C1 segment of cervical spinal cord (tissue), 14 donors: Measurements from ENCODE around the gene ASZ1.
"Not testable (repeated sequence)": the region's sequence is repeated elsewhere in the genome, so short reads cannot be mapped to it uniquely, and the experiment has no call there.

Experiments used
- DNase-seq, 14 donors: peaks; one replicate each; lab custom pipeline; 2025; lab: John Stamatoyannopoulos, UW

The ASZ1 gene, protein sequence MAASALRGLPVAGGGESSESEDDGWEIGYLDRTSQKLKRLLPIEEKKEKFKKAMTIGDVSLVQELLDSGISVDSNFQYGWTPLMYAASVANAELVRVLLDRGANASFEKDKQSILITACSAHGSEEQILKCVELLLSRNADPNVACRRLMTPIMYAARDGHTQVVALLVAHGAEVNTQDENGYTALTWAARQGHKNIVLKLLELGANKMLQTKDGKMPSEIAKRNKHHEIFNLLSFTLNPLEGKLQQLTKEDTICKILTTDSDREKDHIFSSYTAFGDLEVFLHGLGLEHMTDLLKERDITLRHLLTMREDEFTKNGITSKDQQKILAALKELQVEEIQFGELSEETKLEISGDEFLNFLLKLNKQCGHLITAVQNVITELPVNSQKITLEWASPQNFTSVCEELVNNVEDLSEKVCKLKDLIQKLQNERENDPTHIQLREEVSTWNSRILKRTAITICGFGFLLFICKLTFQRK

DNA sequence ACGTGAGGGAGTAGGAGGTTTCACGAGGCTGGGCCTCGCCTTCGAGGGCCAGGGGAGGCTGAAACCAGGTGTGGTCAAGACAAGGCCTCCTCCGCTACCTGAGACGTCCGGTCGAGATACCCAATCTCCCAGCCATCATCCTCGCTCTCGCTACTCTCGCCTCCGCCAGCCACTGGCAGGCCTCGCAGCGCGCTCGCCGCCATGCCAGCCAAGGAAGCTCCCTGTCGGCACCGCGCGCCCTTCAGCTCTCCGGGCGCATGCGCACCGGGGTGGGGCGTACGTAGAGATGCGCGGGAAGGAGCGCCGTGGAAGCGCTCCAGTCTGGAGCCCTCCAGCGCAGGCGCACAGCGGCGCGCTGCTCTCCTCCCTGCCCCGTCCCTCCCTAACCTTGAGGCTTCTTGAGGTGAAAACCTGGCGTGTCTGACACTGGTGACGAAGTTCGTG, at the start of gene ASZ1:
Gene ASZ1, minus strand, starts transcription at position 236 of the 444 bp plus-strand sequence. Its CDS starts 33 bp downstream, at position 203.
- DNase-seq = no peak

GRCh38 chr7:117476557-117477215, 49.4 kb upstream of the ASZ1 start:
- no peak for DNase-seq

- no peak for DNase-seq
Observed at GRCh38 chr7:117472335-117472734, 45.0 kb upstream of the ASZ1 start.

DNA sequence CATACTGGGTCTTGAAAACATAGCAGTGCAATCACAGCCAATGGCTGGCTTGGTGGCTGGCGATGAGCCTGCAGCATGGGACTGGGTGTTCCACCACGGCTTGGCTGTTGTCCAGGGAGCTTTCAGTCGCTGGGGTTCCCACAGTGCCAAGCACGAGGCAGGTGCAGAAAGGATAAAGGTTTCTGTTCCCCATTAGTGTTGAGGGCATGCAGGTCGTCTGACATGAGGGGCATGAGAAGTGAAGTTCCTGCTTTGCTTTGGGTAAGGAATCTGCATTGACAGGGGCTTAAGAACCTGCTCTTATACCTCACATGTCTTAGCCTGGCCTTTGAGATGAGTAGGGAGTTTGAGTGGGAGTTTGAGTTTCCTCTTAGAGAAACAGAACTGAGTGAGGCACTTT, 43.5 kb upstream of the ASZ1 start:
- DNase-seq = no peak

- DNase-seq = no peak
Observed at GRCh38 chr7:117468174-117468573, 40.9 kb upstream of the ASZ1 start.

- not testable (repeated sequence) for DNase-seq
Observed at GRCh38 chr7:117460815-117461214, 33.5 kb upstream of the ASZ1 start.

DNA sequence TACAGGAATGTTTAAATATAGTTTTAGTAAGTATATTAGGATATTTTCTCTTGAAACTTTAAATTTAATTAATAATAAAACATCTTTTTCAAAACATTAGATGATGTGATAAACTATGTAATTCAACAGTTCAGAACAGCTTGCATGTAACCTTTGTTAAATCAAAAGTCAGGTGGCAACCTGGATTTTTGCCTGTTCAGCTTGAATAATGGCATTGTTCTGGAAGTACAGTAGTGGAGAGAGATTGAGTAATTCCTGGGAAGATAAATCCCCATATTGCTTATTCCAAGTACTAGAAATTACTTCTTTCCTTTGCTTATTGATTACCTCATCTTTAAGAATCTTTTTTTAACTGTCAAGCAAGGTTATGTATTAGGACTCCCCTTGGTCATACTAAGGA, 32.4 kb upstream of the ASZ1 start:
- DNase-seq = no peak

GRCh38 chr7:117458977-117459583, 31.8 kb upstream of the ASZ1 start:
- DNase-seq = no peak

- DNase-seq = no peak
Observed at GRCh38 chr7:117448655-117449054, 21.4 kb upstream of the ASZ1 start.

DNA sequence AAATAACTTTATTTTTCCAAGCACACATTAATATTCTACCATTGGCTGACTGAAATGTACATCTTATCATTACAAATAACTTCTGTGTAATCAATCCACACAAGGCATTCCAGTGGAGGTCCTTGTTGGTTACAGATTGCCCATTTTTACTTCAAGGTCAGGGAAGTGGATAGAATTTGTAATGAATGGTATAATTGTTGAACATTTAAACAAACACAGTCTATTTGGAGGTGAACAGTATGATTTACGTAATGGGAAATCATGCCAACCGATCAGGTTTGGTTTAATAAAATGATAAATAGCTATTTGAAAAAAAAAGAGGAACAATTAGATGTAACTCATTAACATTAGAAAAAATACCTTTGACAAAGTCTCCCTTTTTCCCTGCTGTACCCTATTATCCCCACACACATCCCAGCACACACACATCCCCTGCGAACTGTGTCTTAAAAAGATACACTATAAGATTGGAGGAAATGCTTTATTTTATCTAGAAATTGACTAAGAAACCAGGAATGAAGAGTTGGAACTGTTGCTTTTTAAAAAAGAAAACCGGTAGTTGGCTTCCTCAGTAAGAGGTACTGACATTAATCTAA, 19.0 kb upstream of the ASZ1 start:
- DNase-seq = no peak

GRCh38 chr7:117445206-117445605, 17.9 kb upstream of the ASZ1 start:
- DNase-seq = no peak

- DNase-seq = no peak
Observed at GRCh38 chr7:117444646-117445045, 17.4 kb upstream of the ASZ1 start.

GRCh38 chr7:117435475-117436043, 8.3 kb upstream of the ASZ1 start:
- no peak for DNase-seq

DNA sequence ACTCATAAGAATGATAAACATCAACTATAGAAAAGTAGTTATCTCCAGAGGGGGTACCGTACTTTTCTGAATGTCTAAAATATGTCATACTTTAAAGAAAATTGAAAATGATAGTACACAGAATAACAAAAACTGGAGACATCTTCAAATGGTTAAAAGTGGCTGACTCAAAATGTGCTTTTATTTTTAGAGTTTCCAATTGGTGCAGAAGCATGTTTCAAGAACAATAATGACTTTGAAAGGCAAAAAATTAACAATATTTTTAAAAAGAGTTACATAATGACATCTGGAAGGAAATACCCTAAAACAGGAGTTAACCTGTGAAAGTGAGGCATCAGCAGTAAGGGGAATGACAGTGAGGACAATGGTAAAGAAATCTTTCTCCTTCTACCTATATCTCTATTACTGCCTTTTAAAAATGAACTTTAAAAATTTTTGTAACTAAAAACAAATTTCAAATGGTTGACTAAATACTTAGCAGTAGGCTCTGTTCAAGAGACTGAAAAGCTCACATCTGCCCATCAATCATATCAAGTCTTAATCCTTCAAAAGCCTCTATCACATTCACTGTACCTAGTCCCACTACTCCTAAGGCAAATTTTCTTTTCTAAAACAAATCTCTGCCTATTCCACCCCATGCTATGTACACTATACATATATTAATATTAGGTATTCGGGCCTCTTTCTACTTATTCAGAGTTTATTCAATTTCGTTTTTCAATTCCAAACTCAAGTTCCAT, 3.0 kb downstream of the ASZ1 start:
- DNase-seq = no peak

DNA sequence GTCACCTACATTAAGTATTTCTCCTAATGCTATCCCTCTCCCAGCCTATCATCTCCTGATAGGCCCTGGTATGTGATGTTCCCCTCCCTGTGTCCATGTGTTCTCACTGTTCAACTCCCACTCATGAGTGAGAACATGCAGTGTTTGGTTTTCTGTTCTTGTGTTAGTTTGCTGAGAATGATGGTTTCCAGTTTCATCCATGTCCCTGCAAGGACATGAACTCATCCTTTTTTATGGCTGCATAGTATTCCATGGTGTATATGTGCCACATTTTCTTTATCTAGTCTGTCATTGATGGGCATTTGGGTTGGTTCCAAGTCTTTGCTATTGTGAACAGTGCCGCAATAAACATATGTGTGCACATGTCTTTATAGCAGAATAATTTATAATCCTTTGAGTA, 12.7 kb downstream of the ASZ1 start:
- not testable (repeated sequence) for DNase-seq

- DNase-seq = no peak
Observed at GRCh38 chr7:117412946-117413559, 14.2 kb downstream of the ASZ1 start.

DNA sequence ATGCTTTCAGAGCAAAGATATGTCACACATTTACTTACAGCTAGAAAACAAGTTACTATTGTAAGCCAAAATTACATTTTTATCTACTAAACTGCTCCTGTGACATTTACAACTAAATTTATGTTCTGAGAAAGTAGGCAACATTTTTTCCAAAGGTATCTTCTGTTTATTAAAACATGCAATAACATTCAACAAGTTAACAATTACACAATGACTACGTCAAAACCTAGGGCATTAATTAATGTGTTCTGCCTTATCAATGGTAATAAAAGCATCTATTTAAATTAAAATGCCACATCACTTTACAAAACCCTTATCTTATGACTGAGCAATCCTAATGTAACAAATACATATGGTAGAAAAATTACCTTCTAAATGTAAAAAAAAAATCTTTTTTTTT, 14.9 kb downstream of the ASZ1 start:
- no peak for DNase-seq

GRCh38 chr7:117411539-117411938, 15.8 kb downstream of the ASZ1 start:
- no peak for DNase-seq

- DNase-seq = no peak
Observed at GRCh38 chr7:117408831-117409230, 18.5 kb downstream of the ASZ1 start.

DNA sequence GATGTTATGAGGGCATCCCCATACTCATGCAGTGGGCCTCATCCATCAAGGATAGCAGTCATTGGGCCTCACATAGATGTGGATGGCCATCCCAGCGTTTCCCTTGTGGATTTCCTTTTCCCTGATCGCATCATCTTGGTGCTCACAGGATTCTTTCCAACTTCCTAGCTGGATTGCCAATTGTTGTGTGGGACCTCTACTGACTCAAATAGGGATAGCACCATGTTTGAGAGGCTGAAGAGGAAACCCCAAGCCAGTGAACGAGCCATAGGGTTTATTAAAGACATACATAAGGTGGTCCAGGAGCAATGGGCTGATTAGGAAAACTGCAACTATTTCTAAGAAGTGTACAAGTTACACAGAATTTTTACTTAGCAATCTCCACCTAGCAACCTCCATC, 21.8 kb downstream of the ASZ1 start:
- DNase-seq = no peak

GRCh38 chr7:117403737-117404136, 23.6 kb downstream of the ASZ1 start:
- no peak for DNase-seq
